HFFc6 (cell line): ENCODE measurements around the gene HSD17B11. TPM values are rescaled to one million over a fixed set of nuclear protein-coding genes. Genes with fewer than 3 reads are reported as not detected.

Experiments
- DNase-seq: peaks from one replicate; pipeline ENCODE4 v3.0.0-alpha.2; 2018
- H3K27ac Mint-ChIP-seq: 2 replicates; pipeline ENCODE4 v1.8.0; 2020; ENCODE audit warnings: mild to moderate bottlenecking, mixed read lengths
- H3K27me3 Mint-ChIP-seq: 2 replicates; pipeline ENCODE4 v1.8.0; 2021; ENCODE audit warnings: mild to moderate bottlenecking, moderate library complexity, mixed read lengths; ENCODE audit not compliant: insufficient read depth
- H3K36me3 Mint-ChIP-seq: 2 replicates; pipeline ENCODE4 v1.8.0; 2021; ENCODE audit warnings: low read depth, mixed read lengths
- H3K4me1 Mint-ChIP-seq: 2 replicates; pipeline ENCODE4 v1.8.0; 2020; ENCODE audit warnings: low read depth, mixed read lengths
- H3K4me3 Mint-ChIP-seq: 2 replicates; pipeline ENCODE4 v1.8.0; 2020; ENCODE audit warnings: mild to moderate bottlenecking, moderate library complexity, mixed read lengths
- H3K9me3 Mint-ChIP-seq: 2 replicates; pipeline ENCODE4 v1.8.0; 2020; ENCODE audit warnings: mild to moderate bottlenecking, mixed read lengths
- CTCF ChIP-seq: fragments of 200-600 bp; sonication (generic); IDR thresholded peaks from 2 replicates; pipeline ENCODE4 v1.5.0; 2021; ENCODE audit warnings: antibody characterized with exemption, mild to moderate bottlenecking
- microRNA-seq: library from miRNA; unstranded; fragments of <30 nt; microRNA quantifications from one replicate; pipeline ENCODE4, GENCODE V29; 2019
- total RNA-seq, 6 experiments: library from RNA; stranded (reverse); fragmentation: NEBNext Ultra II Directional; extraction: Animal tissue kit (Norgen Biotek cat#: 25700); gene quantifications; 2 replicates in 1 of 6; 3 replicates in 5 of 6; pipeline ENCODE4 v1.2.3, GENCODE V29; 2021

HSD17B11 gene
- total RNA-seq, 6 experiments from 2014 or later, result 14.6 to 18.7 (median 16.3) TPM

- TF ChIP-seq CTCF, result no peak
- H3K9me3 Mint-ChIP-seq, result peaks cover 11% of the 10 kb centered on the region
- no peak for DNase-seq
- H3K4me3 Mint-ChIP-seq, result no peak overlapping the region
- no peak overlapping the region for H3K27ac Mint-ChIP-seq
- H3K27me3 Mint-ChIP-seq, result peaks cover 1% of the 10 kb centered on the region; the same call in 1 of the 2 replicates
- H3K4me1 Mint-ChIP-seq, result no peaks in the 10 kb centered on the region
- H3K36me3 Mint-ChIP-seq, result peaks cover 5% of the 10 kb centered on the region; the same call in 1 of the 2 replicates
Observed at GRCh38 chr4:87286970-87287369, 104.0 kb downstream of the HSD17B11 start.

Small RNA genes within 50 kb of the gene (microRNA-seq; reads per million reads assigned to microRNA genes)
- gene MIR5705, result not detected

Other genes starting within 250 kb of the HSD17B11 start
- gene KLHL8, start 170.6 kb downstream of the HSD17B11 start, total RNA-seq, result 10 to 100 TPM in 3 of 6 experiments, 1 to 10 TPM in 3; 8.0 to 11.5 (median 9.8) TPM
- not detected for gene HSD17B13, start 68.3 kb downstream of the HSD17B11 start, total RNA-seq
- 10 to 100 TPM; 21.3 to 28.0 (median 23.4) TPM for gene NUDT9, start 31.4 kb upstream of the HSD17B11 start, total RNA-seq
- not detected for gene SPARCL1, start 138.2 kb upstream of the HSD17B11 start, total RNA-seq
- gene DSPP, start 217.3 kb upstream of the HSD17B11 start, total RNA-seq, result not detected